Fibroblast of lung (primary cell): ENCODE data around the gene TAF12.

Experiments used
- EZH2 ChIP-seq: IDR thresholded peaks from 2 replicates; pipeline ENCODE4 v1.5.1; 2012; ENCODE audit warnings: low read length, control low read depth, mild to moderate bottlenecking; ENCODE audit errors: missing control alignments
- TF ChIP-seq, protein P1 (sequence below), 2 donors: IDR thresholded peaks in 1 of 2; conservative IDR thresholded peaks in 1 of 2; 1 replicate in 1 of 2; 2 replicates in 1 of 2; pipeline ENCODE4 v1.5.1; 2011 to 2012; ENCODE audit warnings: low read length in 2 of 2, control low read depth in 1 of 2, inconsistent platforms in 1 of 2, low read depth in 1 of 2, mild to moderate bottlenecking in 1 of 2

GRCh38 chr1:28604962-28605361, 37.9 kb downstream of the TAF12 start:
- TF ChIP-seq, protein P1, sequence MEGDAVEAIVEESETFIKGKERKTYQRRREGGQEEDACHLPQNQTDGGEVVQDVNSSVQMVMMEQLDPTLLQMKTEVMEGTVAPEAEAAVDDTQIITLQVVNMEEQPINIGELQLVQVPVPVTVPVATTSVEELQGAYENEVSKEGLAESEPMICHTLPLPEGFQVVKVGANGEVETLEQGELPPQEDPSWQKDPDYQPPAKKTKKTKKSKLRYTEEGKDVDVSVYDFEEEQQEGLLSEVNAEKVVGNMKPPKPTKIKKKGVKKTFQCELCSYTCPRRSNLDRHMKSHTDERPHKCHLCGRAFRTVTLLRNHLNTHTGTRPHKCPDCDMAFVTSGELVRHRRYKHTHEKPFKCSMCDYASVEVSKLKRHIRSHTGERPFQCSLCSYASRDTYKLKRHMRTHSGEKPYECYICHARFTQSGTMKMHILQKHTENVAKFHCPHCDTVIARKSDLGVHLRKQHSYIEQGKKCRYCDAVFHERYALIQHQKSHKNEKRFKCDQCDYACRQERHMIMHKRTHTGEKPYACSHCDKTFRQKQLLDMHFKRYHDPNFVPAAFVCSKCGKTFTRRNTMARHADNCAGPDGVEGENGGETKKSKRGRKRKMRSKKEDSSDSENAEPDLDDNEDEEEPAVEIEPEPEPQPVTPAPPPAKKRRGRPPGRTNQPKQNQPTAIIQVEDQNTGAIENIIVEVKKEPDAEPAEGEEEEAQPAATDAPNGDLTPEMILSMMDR (conservative IDR thresholded peaks at IDR 0.05 in 1 of 2, IDR thresholded peaks at IDR 0.05 in 1 of 2; ENCODE audit: low read depth in 1 of 2, low read length in 2 of 2), result no peak
- TF ChIP-seq EZH2, result no peak
